ENCODE measurements around the gene SLIT3. TPM values are rescaled to one million over a fixed set of nuclear protein-coding genes. Genes with fewer than 3 reads are reported as not detected.

Gene SLIT3
- total RNA-seq, 1 experiment from 2014 or later = 0.92 TPM

- Histone ChIP-seq H3K9me3 (ENCODE audit: control insufficient read depth, low read depth, low read length) (no peaks in the 10 kb centered on the region), H3K23ac (ENCODE audit: insufficient read length, low read depth, low read length) (no peak overlapping the region), H3K18ac (ENCODE audit: insufficient read length, low read depth, low read length) (no peak overlapping the region), H3T11ph (ENCODE audit: low read length) (no peak overlapping the region), H3K27me3 (ENCODE audit: insufficient read depth, low read length) (no peaks in the 10 kb centered on the region), H2BK12ac (ENCODE audit: insufficient read length, low read depth, low read length) (no peak overlapping the region), H3K4me1 (ENCODE audit: insufficient read depth, low read length) (peaks cover 4% of the 10 kb centered on the region; the same call in 1 of the 2 replicates), H3K4ac (ENCODE audit: low read depth, low read length) (no peak overlapping the region), H4K91ac (ENCODE audit: insufficient read length, low read depth, low read length) (no peak overlapping the region), H3K14ac (ENCODE audit: insufficient read depth, low read length) (no peak overlapping the region), H2BK120ac (ENCODE audit: low read depth, low read length, poor library complexity, severe bottlenecking) (no peak overlapping the region), H2BK20ac (ENCODE audit: low read depth, low read length, poor library complexity, severe bottlenecking) (no peak overlapping the region), H2AFZ (ENCODE audit: low read length) (no peak overlapping the region), H2BK5ac (ENCODE audit: insufficient read length, low read length) (no peak overlapping the region), H2BK15ac (ENCODE audit: low read depth, low read length) (no peak overlapping the region), H3K56ac (ENCODE audit: insufficient read length, low read depth, low read length) (no peak overlapping the region), H3K27ac (ENCODE audit: insufficient read length, low read depth, low read length) (no peak overlapping the region), H4K8ac (replicated peaks; ENCODE audit: insufficient read length, low read depth, low read length) (no peak overlapping the region), H3K23me2 (ENCODE audit: insufficient read length, low read depth, low read length, poor library complexity, severe bottlenecking) (no peaks in the 10 kb centered on the region), H2AK5ac (ENCODE audit: insufficient read length, low read length) (no peak overlapping the region), H3K79me2 (ENCODE audit: insufficient read depth, low read length) (no peaks in the 10 kb centered on the region), H3K9ac (ENCODE audit: extremely low read depth, insufficient read length, low read length) (no peak overlapping the region), H3K4me2 (ENCODE audit: insufficient read depth, insufficient read length, low read length) (no peak overlapping the region), H4K20me1 (ENCODE audit: control insufficient read depth, insufficient read depth, insufficient read length) (no peaks in the 10 kb centered on the region), H3K79me1 (ENCODE audit: insufficient read depth, low read depth, low read length, poor library complexity, severe bottlenecking) (no peaks in the 10 kb centered on the region), H4K5ac (ENCODE audit: insufficient read length, low read depth, low read length) (no peak overlapping the region)
- TF ChIP-seq, protein P1, sequence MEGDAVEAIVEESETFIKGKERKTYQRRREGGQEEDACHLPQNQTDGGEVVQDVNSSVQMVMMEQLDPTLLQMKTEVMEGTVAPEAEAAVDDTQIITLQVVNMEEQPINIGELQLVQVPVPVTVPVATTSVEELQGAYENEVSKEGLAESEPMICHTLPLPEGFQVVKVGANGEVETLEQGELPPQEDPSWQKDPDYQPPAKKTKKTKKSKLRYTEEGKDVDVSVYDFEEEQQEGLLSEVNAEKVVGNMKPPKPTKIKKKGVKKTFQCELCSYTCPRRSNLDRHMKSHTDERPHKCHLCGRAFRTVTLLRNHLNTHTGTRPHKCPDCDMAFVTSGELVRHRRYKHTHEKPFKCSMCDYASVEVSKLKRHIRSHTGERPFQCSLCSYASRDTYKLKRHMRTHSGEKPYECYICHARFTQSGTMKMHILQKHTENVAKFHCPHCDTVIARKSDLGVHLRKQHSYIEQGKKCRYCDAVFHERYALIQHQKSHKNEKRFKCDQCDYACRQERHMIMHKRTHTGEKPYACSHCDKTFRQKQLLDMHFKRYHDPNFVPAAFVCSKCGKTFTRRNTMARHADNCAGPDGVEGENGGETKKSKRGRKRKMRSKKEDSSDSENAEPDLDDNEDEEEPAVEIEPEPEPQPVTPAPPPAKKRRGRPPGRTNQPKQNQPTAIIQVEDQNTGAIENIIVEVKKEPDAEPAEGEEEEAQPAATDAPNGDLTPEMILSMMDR (conservative IDR thresholded peaks at IDR 0.05) = no peak
- Mint-ChIP-seq H3K27me3 (ENCODE audit: low read depth) (peaks cover 9% of the 10 kb centered on the region), H3K9me3 (no peaks in the 10 kb centered on the region), H3K4me3 (no peak overlapping the region), H3K4me1 (peaks cover 24 to 30% of the 10 kb centered on the region in 2 experiments), H3K36me3 (ENCODE audit: insufficient read depth in 1 of 3, low read depth in 3 of 3) (no peaks in the 10 kb centered on the region), H3K27ac (no peak overlapping the region)
- no peak for DNase-seq
- whole genome bisulfite sequencing (ENCODE audit: extremely low coverage, insufficient read length, low lambda C conversion rate) = no CpG with 5 or more reads among the region's 3 CpGs
These were observed 150.8 kb downstream of the SLIT3 start for GRCh38 chr5:169150108-169150507.
